Suprapubic skin (tissue), 4 donors: ENCODE measurements around the gene SRPRB. TPM values are rescaled to one million over a fixed set of nuclear protein-coding genes. Genes with fewer than 3 reads are reported as not detected.

Experiments used
- DNase-seq, 2 donors: peaks; one replicate each; pipeline ENCODE4 v3.0.0-alpha.2; 2019; ENCODE audit warnings: low spot score in 2 of 2
- H3K27ac ChIP-seq: fragments of 200-600 bp; sonication (generic); one replicate; pipeline ENCODE4 v1.5.1; 2019
- H3K27me3 ChIP-seq: fragments of 200-600 bp; sonication (generic); one replicate; pipeline ENCODE4 v1.5.1; 2019
- H3K36me3 ChIP-seq: fragments of 200-600 bp; sonication (generic); one replicate; pipeline ENCODE4 v1.5.1; 2019
- H3K4me1 ChIP-seq: fragments of 200-600 bp; sonication (generic); one replicate; pipeline ENCODE4 v1.5.1; 2019
- H3K4me3 ChIP-seq: fragments of 200-600 bp; sonication (generic); one replicate; pipeline ENCODE4 v1.5.1; 2019; ENCODE audit warnings: mild to moderate bottlenecking
- H3K9me3 ChIP-seq: fragments of 200-600 bp; sonication (generic); one replicate; pipeline ENCODE4 v1.5.1; 2019
- EP300 ChIP-seq: sonication (generic); formaldehyde crosslinking; IDR thresholded peaks from one replicate; pipeline ENCODE4 v1.6.1; 2017; ENCODE audit warnings: antibody characterized with exemption
- POLR2A ChIP-seq, 2 donors: fragments of 450-650 bp; IDR thresholded peaks; one replicate each; pipeline ENCODE4 v1.6.1; 2017; ENCODE audit warnings: antibody characterized with exemption in 2 of 2, mild to moderate bottlenecking in 2 of 2, moderate library complexity in 2 of 2
- POLR2AphosphoS5 ChIP-seq, 3 donors: sonication (generic); formaldehyde crosslinking; IDR thresholded peaks; one replicate each; pipeline ENCODE4 v1.6.1; 2017; ENCODE audit warnings: antibody characterized with exemption in 3 of 3
- WGBS: methylation state at CpG from one replicate; pipeline ENCODE4 v1.1.5; 2018; 5-methylcytosine and 5-hydroxymethylcytosine counted together
- total RNA-seq, 4 donors: library from RNA; depleted of rRNA; stranded (reverse); fragments of >200 nt; gene quantifications; one replicate each; pipeline ENCODE4 v1.1.0, GENCODE V29; 2016
- TF ChIP-seq, protein P1 (sequence below), 2 donors: fragments of 200-600 bp in 1 of 2; fragments of 450-650 bp in 1 of 2; sonication (generic) in 1 of 2; IDR thresholded peaks; one replicate each; pipeline ENCODE4 v1.5.1; 2016 to 2019; ENCODE audit warnings: antibody characterized with exemption in 2 of 2, mild to moderate bottlenecking in 1 of 2, moderate library complexity in 1 of 2

SRPRB gene
- total RNA-seq, 4 donors from 2014 or later: 21.1 to 36.5 (median 23.8) TPM

DNA sequence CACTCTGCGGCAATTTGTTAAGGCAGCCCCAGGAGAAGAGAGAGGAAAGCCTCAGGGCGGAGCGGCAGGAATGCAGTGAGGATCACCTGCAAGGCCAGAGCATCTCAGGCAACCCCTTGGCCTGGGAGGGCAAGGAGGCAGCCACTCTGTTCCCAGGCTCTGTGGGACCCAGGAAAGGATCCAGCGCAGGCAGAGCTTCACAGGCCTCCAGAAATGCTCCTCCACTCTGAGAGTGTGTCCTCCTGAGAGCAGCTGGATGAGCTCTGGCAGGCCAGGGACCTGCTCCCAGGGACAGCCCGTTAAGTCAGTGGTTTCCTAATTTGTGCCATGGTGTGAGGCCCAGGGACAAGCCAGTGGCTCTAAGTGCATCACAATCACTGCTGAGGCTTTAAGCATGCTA is 54.9 kb downstream of the SRPRB start:
- Histone ChIP-seq H3K4me3 (no peak overlapping the region), H3K9me3 (no peaks in the 10 kb centered on the region), H3K4me1 (no peaks in the 10 kb centered on the region), H3K36me3 (no peaks in the 10 kb centered on the region), H3K27me3 (no peaks in the 10 kb centered on the region), H3K27ac (no peak overlapping the region)
- TF ChIP-seq POLR2AphosphoS5 (IDR thresholded peaks at IDR 0.05) (no peak), POLR2A (IDR thresholded peaks at IDR 0.05) (no peak), EP300 (no peak)
- TF ChIP-seq, protein P1, sequence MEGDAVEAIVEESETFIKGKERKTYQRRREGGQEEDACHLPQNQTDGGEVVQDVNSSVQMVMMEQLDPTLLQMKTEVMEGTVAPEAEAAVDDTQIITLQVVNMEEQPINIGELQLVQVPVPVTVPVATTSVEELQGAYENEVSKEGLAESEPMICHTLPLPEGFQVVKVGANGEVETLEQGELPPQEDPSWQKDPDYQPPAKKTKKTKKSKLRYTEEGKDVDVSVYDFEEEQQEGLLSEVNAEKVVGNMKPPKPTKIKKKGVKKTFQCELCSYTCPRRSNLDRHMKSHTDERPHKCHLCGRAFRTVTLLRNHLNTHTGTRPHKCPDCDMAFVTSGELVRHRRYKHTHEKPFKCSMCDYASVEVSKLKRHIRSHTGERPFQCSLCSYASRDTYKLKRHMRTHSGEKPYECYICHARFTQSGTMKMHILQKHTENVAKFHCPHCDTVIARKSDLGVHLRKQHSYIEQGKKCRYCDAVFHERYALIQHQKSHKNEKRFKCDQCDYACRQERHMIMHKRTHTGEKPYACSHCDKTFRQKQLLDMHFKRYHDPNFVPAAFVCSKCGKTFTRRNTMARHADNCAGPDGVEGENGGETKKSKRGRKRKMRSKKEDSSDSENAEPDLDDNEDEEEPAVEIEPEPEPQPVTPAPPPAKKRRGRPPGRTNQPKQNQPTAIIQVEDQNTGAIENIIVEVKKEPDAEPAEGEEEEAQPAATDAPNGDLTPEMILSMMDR (IDR thresholded peaks at IDR 0.05): no peak
- peak in 1 of 2 donors; percentile 52 for DNase-seq
- WGBS: 91% methylated on average over 5 of the region's 5 CpGs

DNA sequence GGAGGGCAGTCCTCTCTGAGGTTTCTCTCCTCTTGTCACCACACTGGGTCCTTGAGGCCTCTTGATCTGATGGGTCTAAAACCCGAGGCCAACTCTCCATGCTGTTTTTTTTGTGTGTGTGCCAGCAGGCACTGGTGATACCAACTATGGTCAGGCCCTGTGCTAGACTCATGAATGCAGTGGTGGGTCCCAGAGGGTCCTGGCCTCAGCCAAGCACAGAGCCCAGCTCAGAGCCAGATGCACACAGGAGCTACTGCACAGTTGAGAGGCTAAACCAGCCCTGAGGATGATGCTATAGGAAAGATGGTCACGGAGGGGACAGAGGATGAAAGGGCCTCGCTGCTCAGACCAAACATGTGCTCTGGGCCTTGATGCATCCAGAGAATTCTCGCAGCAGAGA is 56.5 kb downstream of the SRPRB start:
- Histone ChIP-seq H3K4me1 (no peaks in the 10 kb centered on the region), H3K27ac (no peak overlapping the region), H3K27me3 (no peaks in the 10 kb centered on the region), H3K4me3 (no peak overlapping the region), H3K36me3 (no peaks in the 10 kb centered on the region), H3K9me3 (no peaks in the 10 kb centered on the region)
- DNase-seq: no peak
- 87% methylated on average over 4 of the region's 4 CpGs for WGBS
- TF ChIP-seq POLR2AphosphoS5 (IDR thresholded peaks at IDR 0.05) (no peak), EP300 (no peak)
- TF ChIP-seq, protein P1 (IDR thresholded peaks at IDR 0.05): no peak

DNA sequence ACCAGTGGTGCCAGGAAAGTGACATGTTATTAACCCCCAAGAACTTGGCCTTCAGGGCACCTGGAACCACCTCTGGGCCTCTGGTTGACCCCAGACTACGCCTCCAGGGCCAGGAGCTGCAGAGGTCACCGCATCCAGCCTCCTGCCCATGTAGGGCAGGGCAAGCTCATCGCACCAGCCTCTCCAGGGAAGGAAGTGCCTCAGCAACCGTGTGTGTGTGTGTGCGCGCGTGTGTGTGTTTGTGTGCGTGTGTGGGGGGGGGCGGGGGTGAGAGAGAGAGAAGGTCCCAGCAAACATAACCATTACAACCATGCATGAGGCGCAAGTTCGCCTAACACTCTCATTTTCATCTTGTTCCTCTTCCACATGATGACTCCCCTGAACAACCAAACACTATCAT is 58.3 kb downstream of the SRPRB start:
- no peak overlapping the region for H3K4me3 ChIP-seq
- no peak overlapping the region for H3K27ac ChIP-seq
- no peaks in the 10 kb centered on the region for H3K27me3 ChIP-seq
- TF ChIP-seq EP300 (no peak), POLR2A (IDR thresholded peaks at IDR 0.05) (no peak), POLR2AphosphoS5 (IDR thresholded peaks at IDR 0.05) (no peak)
- TF ChIP-seq, protein P1 (IDR thresholded peaks at IDR 0.05): no peak
- WGBS: 75% methylated on average over 11 of the region's 11 CpGs
- no peaks in the 10 kb centered on the region for H3K9me3 ChIP-seq
- H3K36me3 ChIP-seq: no peaks in the 10 kb centered on the region
- no peaks in the 10 kb centered on the region for H3K4me1 ChIP-seq
- DNase-seq: peak in 1 of 2 donors; percentile 44

DNA sequence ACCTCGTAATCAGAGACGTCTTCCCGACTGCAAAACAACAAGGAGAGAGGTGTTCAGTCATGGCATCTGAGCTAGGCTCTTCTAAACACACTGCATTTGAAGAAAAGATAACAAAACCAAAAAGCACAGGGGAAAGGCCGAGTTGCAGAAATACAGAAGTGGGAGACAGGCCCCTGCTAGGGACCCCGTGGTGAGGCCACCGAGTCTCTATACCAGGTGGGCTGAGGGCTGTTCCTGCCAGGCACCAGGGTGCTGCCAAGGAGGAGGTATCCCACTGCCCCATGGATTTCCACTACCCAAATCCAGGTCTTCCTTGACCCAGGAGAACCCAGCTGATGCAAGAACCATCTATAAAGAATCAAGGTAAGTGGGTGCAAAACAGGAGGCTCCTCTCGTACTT is 59.0 kb downstream of the SRPRB start:
- no peak overlapping the region for H3K4me3 ChIP-seq
- H3K9me3 ChIP-seq: no peaks in the 10 kb centered on the region
- H3K27ac ChIP-seq: no peak overlapping the region
- no peaks in the 10 kb centered on the region for H3K4me1 ChIP-seq
- 77% methylated on average over 6 of the region's 7 CpGs for WGBS
- H3K36me3 ChIP-seq: no peaks in the 10 kb centered on the region
- DNase-seq: peak in 1 of 2 donors; percentile 55
- TF ChIP-seq EP300: no peak
- TF ChIP-seq, protein P1 (IDR thresholded peaks at IDR 0.05): no peak
- TF ChIP-seq POLR2A (IDR thresholded peaks at IDR 0.05): no peak
- no peak for TF ChIP-seq POLR2AphosphoS5 (IDR thresholded peaks at IDR 0.05)
- no peaks in the 10 kb centered on the region for H3K27me3 ChIP-seq

DNA sequence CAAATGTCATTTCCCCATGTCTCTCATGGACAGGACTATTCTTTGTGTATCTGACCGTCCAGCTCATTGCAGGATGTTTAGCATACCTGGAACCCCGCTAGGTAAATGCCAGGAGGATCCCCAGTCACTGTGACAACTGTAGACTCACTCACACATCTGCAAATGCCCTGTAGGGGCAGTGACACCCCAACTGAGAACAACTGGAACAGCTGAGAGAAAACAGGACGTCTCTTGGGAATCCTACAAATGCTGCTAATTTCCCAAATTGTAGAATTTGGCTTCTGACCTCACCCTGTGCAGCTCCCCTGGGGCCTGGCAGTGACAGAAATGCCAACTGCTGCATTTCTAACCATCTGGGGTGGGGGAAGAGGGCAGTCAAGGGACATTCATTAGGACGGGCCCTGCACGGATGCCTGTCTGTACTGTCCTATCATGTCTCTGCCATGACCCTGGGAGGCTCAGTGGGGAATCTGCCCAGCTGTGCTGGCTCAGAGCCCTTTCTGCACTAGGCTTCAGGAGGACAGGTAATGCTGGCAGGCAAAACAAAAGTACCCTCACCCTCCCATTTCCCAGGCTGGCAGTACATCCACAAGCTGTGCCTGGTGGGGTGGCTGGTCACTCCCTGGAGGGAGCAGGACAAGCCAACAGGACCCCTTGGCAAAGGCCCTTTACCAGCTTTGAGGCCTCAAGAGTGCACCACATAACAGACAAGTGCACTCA is 59.7 kb downstream of the SRPRB start:
- DNase-seq: no peak
- TF ChIP-seq EP300: no peak
- no peak for TF ChIP-seq POLR2AphosphoS5 (IDR thresholded peaks at IDR 0.05)
- TF ChIP-seq, protein P1 (IDR thresholded peaks at IDR 0.05): no peak
- no peak for TF ChIP-seq POLR2A (IDR thresholded peaks at IDR 0.05)
- 92% methylated on average over 3 of the region's 5 CpGs for WGBS

More for the DNA sequence above, 59.7 kb downstream of the SRPRB start:
- H3K27me3 ChIP-seq: no peaks in the 10 kb centered on the region
- H3K9me3 ChIP-seq: no peaks in the 10 kb centered on the region
- no peaks in the 10 kb centered on the region for H3K36me3 ChIP-seq
- no peak overlapping the region for H3K4me3 ChIP-seq
- H3K27ac ChIP-seq: no peak overlapping the region
- H3K4me1 ChIP-seq: no peaks in the 10 kb centered on the region
